ENCODE measurements around the gene NRL. TPM values are rescaled to one million over a fixed set of nuclear protein-coding genes. Genes with fewer than 3 reads are reported as not detected.
"Not testable (repeated sequence)": the region's sequence is repeated elsewhere in the genome, so short reads cannot be mapped to it uniquely, and the experiment has no call there.

The NRL gene
- total and polyA plus RNA-seq, 8 donors, result 0.37 to 2.4 (median 1.4) TPM

- Histone ChIP-seq H3K4me3 (peak within 1 kb of the TSS; percentile 49 to 70 (median 55)), H3K36me3 (no peaks in the 10 kb centered on the region), H3K9me3 (no peaks in the 10 kb centered on the region), H3K4me1 (peaks cover 0 to 6% (median 0%) of the 10 kb centered on the region in 3 donors), H3K27ac (peak within 1 kb of the TSS; percentile 38 to 68 (median 46)), H3K27me3 (no peaks in the 10 kb centered on the region)
- intact Hi-C loops (cut with DNase I), result no loop called here
- ATAC-seq (peak; percentile 89 to 96 (median 94)), FAIRE-seq (no peak), DNase-seq (peak; percentile 62 to 88 (median 70))
- TF ChIP-seq CTCF (IDR thresholded peaks at IDR 0.05), result no peak
- 1% methylated on average over 57 to 92 of the region's 92 CpGs for WGBS, 2 donors
Observed at GRCh38 chr14:24051789-24052655, 62.7 kb downstream of the NRL start, which contains the start of gene CARMIL3. Gene CARMIL3, plus strand, starts transcription at chr14:24052009. Its CDS starts 145 bp downstream, at chr14:24052154.

GRCh38 chr14:24051176-24051788 lies 63.5 kb downstream of the NRL start:
- TF ChIP-seq CTCF (IDR thresholded peaks at IDR 0.05), result no peak
- intact Hi-C loops (cut with DNase I), result no loop called here
- ATAC-seq, result peak; percentile 16 to 43 (median 29)
- no peaks in the 10 kb centered on the region for H3K9me3 ChIP-seq
- 21 to 24% methylated on average over 19 to 20 of the region's 20 CpGs for WGBS, 2 donors
- peak overlapping the region; percentile 38 to 68 (median 46) for H3K27ac ChIP-seq
- no peak for FAIRE-seq
- H3K4me1 ChIP-seq, result peaks cover 0 to 6% (median 0%) of the 10 kb centered on the region in 3 donors
- no peaks in the 10 kb centered on the region for H3K36me3 ChIP-seq
- H3K27me3 ChIP-seq, result no peaks in the 10 kb centered on the region
- no peak for DNase-seq
- H3K4me3 ChIP-seq, result peak overlapping the region; percentile 49 to 70 (median 55)

- intact Hi-C loops (cut with DNase I); DNase-seq; H3K27me3 ChIP-seq; H3K4me1 ChIP-seq; H3K4me3 ChIP-seq; ATAC-seq; FAIRE-seq; H3K27ac ChIP-seq; H3K36me3 ChIP-seq; H3K9me3 ChIP-seq: not testable (repeated sequence)
- WGBS, 2 donors, result 66% methylated on average over 8 of the region's 8 CpGs
Observed at GRCh38 chr14:24050753-24051152, 64.0 kb downstream of the NRL start.

GRCh38 chr14:24049002-24049401 lies 65.7 kb downstream of the NRL start:
- H3K27me3 ChIP-seq; FAIRE-seq; H3K9me3 ChIP-seq; intact Hi-C loops (cut with DNase I); ATAC-seq; H3K27ac ChIP-seq; H3K4me1 ChIP-seq; H3K36me3 ChIP-seq; DNase-seq; H3K4me3 ChIP-seq: not testable (repeated sequence)
- WGBS, 2 donors, result 79 to 86% methylated on average over 2 of the region's 2 CpGs

- no peak for FAIRE-seq
- peak; percentile 78 to 93 (median 88) for ATAC-seq
- H3K27ac ChIP-seq, result peak overlapping the region in 3 of 4 donors; percentile 17 to 33 (median 27)
Observed at GRCh38 chr14:24042746-24043145, 72.0 kb downstream of the NRL start.

More at GRCh38 chr14:24042746-24043145, 72.0 kb downstream of the NRL start:
- intact Hi-C loops (cut with DNase I), result no loop called here
- Histone ChIP-seq H3K36me3 (no peaks in the 10 kb centered on the region), H3K4me3 (peak overlapping the region in 2 of 4 donors; percentile 8 to 15), H3K9me3 (no peaks in the 10 kb centered on the region), H3K4me1 (peaks cover 0 to 5% (median 0%) of the 10 kb centered on the region in 3 donors), H3K27me3 (no peaks in the 10 kb centered on the region)
- 11 to 15% methylated on average over 5 of the region's 5 CpGs for WGBS, 2 donors
- no peak for TF ChIP-seq CTCF (IDR thresholded peaks at IDR 0.05)
- DNase-seq, result peak in 4 of 6 donors; percentile 51 to 69 (median 58)

Measured in pancreas (tissue), 10 donors.